T47D (cell line): ENCODE results near the gene MAPKAP1.

Experiments
- DNase-seq, 2 experiments: peaks; one replicate each; pipeline versions ENCODE4 v3.0.0 to v3.0.0-alpha.2; 2011 to 2012; ENCODE audit warnings: low read depth in 1 of 2, low spot score in 1 of 2
- JUND ChIP-seq: IDR thresholded peaks from 2 replicates; pipeline ENCODE4 v1.6.1; 2012; ENCODE audit warnings: low read depth
- in situ Hi-C: cut with HindIII; loops from 2 replicates; pipeline ENCODE4 v1.10.0; 2016; ENCODE audit warnings: low sequenced_read_pairs, low pct_unique_long_range_greater_than_20kb

Gene MAPKAP1

GRCh38 chr9:125485471-125486151 is 221.4 kb downstream of the MAPKAP1 start:
- no peak for DNase-seq
- TF ChIP-seq JUND, result no peak
- in situ Hi-C loops, result no loop called here

DNA sequence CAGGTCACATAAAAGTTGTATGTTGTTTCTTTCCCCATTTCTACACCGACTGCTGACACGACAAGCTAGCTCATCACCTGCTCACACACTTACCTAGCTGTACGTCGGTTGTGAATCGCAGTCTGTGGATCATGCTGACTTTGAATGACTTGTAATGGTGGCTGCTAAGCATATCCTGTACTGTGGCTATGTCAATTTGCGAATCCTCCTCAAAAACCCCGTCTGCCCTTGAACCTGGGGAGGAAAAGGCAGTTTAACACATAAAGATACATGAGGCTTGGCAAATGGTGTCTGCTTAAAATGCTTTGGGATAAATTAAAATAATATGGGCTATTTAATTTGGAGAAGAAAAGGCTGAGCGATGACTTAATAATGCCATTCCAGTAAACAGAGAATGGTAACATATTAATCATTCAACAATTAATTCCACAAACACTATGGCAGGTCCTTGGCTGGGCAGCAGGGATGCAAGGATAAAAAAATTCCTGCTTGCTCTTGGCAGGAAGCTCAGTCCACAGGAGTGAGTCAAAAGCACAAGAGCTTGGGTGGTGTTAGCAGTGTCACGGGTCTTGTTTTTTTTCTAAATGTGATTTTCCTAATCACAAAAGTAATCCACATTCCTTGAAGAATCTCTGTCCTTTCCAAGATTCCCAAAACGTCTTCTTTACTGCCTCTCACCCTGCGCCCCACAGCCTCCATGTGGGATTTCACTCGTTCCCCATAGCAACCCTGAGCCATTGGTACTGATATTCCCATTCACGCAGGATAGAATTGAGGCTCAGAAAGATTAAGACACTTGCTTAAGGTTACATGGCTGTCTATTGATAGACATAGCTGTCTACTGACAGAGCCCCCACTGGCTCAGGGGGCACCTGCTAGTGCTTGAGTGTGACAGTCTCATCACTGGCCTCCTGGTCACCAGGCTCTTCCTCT is 222.4 kb downstream of the MAPKAP1 start:
- no peak for TF ChIP-seq JUND
- in situ Hi-C loops, result no loop called here
- DNase-seq, result no peak

DNA sequence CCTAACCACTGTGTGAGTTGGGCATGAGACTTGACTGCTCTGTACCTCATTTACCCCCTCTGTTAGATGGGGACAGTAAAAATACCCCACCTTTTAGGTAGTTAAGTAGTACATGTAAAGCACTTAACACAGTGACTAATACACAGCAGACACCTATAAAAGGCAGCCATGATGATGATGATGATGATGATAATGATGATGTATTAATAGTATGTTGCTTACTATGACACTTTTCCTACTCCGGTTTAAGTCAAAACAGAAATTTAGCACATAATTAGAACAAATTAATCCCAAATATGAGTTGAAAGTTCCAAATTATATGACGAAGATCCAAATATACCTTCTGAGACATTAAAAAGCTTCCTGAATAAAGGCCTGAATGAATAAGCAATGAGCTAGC is 223.3 kb downstream of the MAPKAP1 start:
- no peak for DNase-seq
- in situ Hi-C loops, result no loop called here
- no peak for TF ChIP-seq JUND

DNA sequence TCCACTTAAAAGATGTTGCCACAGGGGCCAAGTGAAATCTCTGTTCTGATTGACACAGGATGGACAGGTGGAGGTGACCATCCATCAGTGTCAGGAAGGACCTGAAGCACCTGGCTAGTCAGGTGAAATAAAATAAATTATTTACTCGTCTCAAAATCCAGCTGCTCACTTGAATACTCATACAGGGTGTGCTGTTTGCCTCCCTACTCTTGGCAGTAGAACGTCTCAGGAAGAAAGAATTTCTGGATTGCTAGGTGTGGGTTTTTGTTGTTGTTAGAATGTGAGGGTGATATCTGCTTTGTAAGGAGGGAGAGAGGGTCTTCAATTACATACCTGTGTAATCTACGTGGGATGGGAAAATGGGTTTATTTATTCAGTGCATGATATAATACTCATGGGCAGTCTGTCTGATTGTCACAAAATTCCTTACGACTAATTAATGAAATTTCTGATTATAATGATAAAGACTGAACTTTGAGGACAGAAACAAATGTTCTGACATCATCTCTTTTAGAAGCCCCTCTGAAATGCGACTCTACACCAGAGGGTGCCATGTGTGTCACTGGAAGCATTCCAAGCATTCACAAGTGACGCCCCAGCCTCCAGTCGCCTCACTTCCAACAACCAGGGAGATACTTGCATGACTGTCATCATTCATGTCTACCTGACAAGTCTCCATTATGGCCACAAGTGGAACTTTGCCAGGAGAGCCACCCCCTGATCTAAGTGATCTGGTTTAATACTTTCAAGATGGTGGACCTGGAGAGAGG is 227.0 kb downstream of the MAPKAP1 start:
- no peak for DNase-seq
- no peak for TF ChIP-seq JUND
- in situ Hi-C loops, result no loop called here

DNA sequence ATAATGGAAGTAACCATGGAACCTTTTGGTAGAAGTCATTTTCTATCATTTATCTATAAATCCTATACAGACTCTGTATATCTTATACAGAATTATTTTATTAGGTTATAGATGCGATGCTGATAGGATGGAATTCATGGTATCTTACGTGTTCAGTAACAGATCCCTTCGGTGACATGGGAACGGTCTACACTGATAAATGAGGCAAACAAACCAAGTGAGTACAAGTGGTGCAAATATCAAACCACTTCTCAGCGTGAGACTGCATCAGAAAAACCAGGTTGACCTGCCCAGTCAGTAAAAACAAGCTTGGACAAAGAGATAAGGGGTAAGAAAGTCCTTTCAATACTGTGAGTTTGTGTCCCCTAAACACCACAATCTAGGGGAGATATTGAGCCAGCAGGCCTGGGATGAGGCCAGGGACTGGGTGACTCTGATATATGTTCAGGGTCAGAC is 229.9 kb downstream of the MAPKAP1 start:
- in situ Hi-C loops, result no loop called here
- TF ChIP-seq JUND, result no peak
- DNase-seq, result no peak

DNA sequence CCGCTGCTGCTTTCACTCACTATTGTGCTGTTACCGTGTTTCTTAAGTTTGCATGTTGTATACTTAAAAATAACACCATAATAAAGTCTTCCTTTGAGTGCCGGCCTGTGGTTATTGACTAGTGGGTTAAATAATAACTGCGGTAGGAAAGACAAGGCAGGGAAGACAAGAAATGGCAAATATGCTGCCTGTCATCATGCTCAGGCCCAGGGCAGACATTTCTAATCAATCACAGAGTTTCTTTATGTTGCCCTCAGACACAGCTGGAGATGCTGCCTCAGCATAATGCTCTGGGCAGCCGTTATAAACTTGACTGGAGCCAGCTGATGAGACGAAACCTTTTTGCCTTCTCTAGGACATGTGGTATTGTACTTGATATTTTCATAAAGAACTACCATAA is 230.4 kb downstream of the MAPKAP1 start:
- no peak for TF ChIP-seq JUND
- in situ Hi-C loops, result no loop called here
- DNase-seq, result no peak

- in situ Hi-C loops, result no loop called here
- DNase-seq, result no peak
- no peak for TF ChIP-seq JUND
Observed at GRCh38 chr9:125475385-125475784, 231.6 kb downstream of the MAPKAP1 start.

- in situ Hi-C loops, result no loop called here
- TF ChIP-seq JUND, result no peak
- no peak for DNase-seq
Observed at GRCh38 chr9:125472926-125473701, 233.9 kb downstream of the MAPKAP1 start.

DNA sequence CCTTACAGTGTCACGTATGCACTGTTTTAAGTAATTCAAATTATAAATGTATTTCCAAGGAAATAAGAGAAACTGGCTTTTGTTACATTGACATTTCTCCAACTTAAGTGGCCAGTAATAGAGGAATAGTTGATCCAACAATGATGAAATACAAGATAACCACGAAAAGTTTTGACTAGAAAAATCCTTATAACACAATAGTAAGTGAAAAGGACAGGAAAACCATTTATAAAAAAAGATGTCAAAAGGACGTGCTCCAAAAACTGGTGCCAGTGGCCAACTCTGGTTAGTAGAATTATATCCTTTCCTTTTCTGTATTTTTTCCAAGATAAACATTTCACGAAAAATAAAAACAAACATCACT is 234.5 kb downstream of the MAPKAP1 start:
- TF ChIP-seq JUND, result no peak
- in situ Hi-C loops, result no loop called here
- DNase-seq, result no peak

DNA sequence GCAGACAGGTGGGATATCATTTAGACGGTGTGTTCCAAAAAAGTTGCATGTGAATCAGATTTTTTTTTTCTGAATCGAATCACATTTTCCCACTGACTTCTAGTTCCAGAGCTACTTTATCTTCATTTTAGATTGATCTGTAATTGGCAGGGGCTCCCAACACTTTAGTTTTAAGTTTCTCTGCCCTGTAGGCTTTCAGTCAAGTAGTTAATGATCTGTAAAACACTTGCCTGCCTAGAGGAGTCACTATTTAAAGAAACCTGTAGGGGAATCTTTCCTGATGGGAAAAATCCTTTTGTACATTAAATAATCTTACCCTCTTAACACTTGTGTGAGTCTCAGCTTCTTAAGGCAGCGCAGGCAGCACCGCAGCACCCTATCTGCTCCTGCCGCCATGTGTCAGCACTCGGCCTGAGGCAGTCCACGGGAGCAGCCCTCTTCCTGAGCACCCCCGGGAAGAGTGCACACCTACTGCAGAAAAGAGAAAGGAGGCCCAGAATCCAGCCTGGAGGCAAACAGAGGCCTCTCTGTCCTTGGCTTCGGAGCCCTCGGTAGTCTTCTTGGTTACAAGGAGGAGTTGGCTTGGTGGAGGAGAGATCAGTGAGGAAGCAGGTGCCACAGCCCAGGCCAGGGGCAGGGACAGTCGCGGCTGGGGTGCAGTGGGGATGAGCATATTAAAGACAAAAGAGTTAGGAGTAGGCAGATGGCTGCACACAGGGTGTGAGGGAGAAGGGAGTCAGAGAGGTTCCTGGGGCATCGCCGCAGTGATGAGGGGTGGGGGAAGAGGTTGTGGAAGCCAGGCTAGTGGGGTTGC is 236.0 kb downstream of the MAPKAP1 start:
- TF ChIP-seq JUND, result no peak
- in situ Hi-C loops, result no loop called here
- no peak for DNase-seq

GRCh38 chr9:125470189-125470588 is 236.8 kb downstream of the MAPKAP1 start:
- DNase-seq, result no peak
- in situ Hi-C loops, result no loop called here

More at GRCh38 chr9:125470189-125470588, 236.8 kb downstream of the MAPKAP1 start:
- no peak for TF ChIP-seq JUND
